Erythroblast (primary cell): ENCODE results near the gene TBC1D24.

Source experiments
- DNase-seq, 2 experiments: peaks; one replicate each; lab custom pipeline; 2025; lab: John Stamatoyannopoulos, UW
- GATA1 ChIP-seq: IDR thresholded peaks from 2 replicates; pipeline ENCODE4 v1.6.1; 2011; ENCODE audit warnings: low read depth, mild to moderate bottlenecking, control low read depth, low read length, moderate library complexity
- POLR2A ChIP-seq: IDR thresholded peaks from 2 replicates; pipeline ENCODE4 v1.6.1; 2011; ENCODE audit warnings: mild to moderate bottlenecking, low read length

The TBC1D24 gene

DNA sequence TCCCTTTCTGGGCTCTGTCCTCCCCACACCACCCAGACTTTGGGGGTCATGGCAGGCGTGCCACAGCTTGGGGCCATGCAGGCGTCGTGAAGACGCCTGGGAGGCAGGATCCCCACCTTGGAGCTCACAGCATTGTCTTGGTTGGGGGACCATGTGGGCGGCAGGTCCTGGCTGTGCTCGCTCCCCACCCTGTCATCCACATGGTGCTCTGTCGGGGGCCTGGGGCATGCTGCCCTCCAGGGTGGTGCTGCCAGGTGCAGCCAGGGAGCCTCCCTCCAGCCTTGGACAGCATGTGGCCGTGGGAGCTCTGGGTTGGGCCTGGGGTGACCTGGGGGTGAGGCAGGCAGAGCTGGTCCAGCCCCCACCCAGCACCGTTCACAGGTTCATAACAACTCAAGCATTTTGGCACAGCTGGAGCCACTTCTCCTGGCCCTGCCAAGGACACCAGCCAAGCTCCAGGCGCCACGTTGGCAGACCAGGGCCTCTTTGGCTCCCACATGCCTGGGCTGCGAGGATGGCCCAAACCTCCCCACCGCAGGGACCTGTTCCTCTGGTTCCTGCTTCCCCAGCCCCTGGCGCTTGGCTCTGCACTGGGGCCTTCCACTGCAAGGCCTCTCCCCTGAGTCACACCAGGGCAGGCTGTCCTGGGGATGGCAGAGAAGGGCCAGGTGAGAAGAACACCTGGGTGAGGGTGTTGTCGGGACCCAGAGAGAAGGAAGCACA, 23.8 kb downstream of the TBC1D24 start:
- DNase-seq, result no peak
- no peak for TF ChIP-seq POLR2A
- TF ChIP-seq GATA1, result no peak

DNA sequence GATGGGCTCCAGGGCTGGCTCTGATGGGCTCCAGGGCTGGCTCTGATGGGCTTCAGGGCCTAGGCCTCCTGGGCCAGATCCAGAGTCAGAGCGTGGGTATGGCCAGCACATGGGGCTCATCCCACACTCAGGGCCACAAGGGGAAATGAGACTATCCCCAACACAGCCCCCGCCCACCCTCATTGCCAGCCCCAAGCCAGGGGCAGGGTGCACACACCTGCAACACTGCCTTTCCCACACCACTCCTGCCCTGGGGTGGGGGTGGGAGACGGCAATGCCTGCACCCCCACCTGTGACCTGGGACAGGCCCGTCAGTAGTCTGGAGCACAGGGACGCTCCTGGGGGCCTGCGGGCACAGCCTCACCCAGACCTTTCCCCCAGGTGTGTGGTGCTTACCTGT, 24.5 kb downstream of the TBC1D24 start:
- TF ChIP-seq GATA1 (no peak), POLR2A (no peak)
- no peak for DNase-seq

DNA sequence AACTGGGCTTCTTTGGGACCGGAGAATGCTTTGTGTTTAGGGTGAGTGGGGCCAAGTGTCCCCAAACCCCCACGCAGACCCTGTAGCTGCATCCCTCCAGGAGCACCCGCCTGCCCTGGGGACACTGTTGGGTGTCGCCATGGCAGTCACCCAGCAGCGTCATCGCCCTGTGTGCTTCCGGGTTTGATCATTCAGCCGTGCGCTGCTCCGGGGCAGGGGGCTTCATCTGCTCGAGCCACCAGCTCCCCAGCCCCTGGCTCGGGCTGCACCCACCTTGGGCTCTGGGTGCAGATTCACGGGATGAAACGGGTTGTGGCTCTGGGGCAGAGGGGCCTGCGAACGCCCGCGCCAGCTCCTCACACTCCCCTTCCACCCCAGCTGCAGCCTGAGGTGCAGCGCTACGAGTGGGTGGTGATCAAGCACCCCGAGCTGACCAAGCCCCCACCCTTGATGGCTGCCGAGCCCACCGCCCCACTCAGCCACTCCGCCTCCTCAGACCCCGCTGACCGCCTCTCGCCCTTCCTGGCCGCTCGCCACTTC, 25.0 kb downstream of the TBC1D24 start:
- no peak for DNase-seq
- TF ChIP-seq GATA1 (no peak), POLR2A (no peak)

DNA sequence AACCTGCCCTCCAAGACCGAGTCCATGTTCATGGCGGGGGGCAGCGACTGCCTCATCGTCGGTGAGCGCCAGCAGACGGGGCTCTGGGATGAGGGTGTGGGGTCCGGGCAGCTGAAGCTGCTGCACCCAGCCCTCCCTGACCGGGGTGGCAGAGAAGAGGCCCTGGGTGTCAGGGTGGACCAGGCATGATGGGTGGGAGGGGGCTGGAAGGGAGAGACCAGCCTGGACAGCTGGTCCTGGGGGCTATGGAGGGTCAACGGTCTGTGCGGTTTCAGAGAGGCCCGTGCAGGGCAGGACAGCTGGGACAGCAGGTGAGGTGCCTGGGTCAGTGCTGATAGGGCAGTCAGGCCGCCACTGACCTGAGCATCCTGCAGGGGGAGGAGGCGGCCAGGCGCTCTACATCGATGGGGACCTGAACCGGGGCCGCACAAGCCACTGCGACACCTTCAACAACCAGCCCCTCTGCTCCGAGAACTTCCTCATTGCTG, 25.5 kb downstream of the TBC1D24 start:
- no peak for TF ChIP-seq POLR2A
- TF ChIP-seq GATA1, result no peak
- DNase-seq, result no peak

DNA sequence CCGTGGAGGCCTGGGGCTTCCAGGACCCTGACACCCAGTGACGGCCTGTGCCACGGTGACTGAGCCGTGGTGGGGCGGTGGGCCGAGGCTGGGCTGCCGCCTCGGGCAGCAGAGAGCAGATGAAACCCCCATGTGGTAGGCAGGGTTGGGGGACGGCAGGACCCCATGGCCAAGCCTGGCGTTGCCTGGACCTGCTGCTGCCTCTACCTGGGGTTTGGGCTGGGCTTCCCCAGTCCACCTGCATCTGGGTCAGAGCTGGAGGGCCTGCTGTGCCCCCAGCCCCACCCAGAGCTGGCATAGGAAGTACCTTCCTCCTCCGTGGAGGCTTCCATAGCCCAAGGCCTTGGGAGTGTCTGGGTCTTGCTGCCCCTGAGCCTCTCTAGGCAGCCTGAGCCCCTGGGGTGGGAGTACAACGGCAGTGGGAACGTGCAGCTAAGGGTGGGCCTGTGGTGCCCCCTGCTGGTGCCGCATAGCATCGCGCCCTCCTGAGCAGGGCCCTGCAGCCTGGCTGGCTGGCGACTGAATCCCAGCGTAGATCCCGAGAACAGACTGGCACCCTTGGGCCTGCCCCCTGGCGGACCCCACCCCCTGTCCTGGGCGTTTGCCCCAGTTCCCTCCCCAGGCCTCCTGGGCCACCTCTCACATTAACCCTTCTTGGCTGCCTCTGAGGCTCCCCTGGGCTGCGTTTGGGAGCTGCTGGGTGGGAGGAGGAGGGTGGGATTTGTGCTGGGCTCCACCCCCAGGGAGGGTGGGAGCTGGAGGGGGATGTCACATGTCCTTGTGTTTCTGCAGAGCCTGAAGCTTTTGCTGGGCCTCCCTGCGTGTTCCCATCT, 26.2 kb downstream of the TBC1D24 start:
- DNase-seq, result peak; percentile 82 to 91
- TF ChIP-seq GATA1 (no peak), POLR2A (no peak)

DNA sequence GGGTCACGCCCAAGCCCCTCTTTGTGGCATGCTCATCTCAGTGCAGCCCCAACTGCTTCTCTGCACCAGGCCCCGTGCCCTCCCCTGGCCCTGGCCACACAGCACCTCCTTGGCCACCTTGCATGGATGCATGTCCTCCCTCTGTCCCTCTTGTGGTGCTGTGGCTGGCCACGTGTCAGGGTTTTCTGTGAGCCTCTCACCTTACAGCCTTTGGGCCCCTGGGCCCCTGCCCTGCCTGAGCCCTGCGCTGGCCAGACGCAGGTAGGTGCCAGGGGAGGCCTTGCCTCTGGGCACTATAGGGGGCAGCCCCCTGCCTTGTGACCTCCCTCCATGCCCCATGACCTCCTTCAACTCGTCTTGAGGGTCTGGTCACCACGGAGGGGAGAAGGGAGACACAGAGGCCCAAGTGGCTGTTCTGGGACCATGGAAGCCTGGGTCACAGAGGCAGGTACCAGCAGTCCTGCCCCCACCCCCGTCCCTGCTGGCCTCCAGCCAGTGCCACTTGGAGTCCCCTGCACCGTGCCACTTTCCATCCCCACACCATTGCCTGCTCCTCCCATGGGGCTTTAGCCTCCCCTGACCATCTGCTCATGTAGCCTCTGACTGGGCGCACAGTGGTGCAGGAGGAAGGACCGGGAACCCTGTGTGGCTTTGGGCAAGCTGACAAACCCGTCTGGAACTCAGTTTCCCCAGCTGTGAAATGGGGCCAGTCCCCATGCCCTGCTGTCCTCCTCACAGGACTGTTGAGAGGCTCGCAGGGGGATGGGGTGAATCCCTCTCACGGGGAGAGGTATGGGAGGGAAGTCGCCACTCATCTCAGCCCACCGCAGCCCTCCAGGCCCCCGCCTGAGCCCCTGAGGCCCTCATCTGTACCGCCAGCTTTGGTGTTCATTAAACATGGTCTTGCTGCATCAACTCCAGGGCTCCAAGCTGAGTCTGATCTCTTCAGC, 27.3 kb downstream of the TBC1D24 start:
- TF ChIP-seq POLR2A (no peak), GATA1 (no peak)
- no peak for DNase-seq

DNA sequence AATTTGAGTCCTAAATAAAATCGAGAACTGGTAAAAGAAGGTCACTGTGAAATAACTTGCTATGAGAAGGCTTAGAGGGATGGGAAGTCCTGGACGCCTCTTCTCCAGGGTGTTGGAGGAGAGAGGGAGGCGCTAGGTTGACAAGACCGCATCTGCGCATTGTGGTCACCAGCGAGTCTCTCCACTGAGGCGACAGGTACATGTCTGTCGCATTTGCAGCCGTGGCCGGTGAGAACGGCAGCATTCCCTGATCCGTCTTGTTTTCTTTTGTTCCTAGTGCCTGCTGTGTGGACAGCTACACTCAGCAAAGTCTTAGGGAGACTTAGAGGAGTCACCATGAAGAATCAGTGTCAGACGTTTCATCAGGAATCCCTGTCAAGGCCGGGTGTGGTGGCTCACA, 30.8 kb downstream of the TBC1D24 start:
- no peak for TF ChIP-seq POLR2A
- TF ChIP-seq GATA1, result no peak
- no peak for DNase-seq

DNA sequence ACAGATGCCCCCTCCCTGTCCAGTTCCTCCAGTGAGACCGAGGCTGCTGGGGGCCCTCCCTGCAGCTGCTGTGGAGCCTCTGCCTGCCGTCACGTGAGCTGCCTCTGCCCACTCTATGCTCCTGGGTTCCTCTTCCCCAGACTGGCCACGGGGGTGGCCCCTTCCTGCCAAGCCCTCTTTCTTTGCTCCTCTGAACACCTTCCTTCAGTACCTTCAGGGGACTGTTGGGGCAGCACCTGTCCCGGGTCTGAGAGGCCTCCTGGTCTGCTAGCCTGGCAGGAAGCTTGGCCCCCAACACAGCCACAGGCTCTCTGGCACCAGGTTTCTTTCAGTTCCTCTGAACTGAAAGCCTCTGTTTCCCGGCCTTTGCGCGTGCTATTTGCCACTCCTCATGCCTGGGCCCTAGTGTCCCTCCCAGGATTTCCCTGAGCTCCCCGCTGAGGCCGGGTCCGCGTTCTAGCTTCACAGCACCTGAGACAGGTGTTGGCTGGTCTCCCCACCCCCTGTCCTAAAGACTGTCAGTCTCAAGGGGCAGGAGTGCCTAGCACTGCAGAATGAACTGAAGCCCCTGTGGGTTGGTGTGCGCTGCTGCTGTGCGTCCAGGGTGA, 32.2 kb downstream of the TBC1D24 start:
- TF ChIP-seq POLR2A (no peak), GATA1 (no peak)
- DNase-seq, result no peak

DNA sequence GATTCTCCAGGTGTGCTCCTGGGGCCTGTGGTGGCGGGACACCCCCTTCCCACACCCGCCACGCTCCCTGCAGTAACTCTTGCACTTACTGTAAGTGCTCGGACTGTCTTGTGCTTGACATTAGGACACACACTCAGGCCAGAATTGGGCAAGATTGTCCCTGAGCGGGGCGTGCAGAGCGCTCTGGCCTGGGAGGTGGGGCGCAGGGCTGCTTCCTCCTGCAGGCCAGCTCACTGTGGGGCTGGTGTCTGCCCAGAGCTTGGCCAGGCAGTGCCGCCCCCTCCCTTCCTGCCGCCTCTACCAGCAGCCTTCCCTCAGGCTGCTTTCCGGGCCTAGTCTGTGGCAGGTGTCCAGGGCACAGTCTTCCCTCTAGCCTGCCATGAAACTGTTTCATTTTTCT, 32.7 kb downstream of the TBC1D24 start:
- no peak for TF ChIP-seq POLR2A
- no peak for TF ChIP-seq GATA1
- DNase-seq, result no peak

DNA sequence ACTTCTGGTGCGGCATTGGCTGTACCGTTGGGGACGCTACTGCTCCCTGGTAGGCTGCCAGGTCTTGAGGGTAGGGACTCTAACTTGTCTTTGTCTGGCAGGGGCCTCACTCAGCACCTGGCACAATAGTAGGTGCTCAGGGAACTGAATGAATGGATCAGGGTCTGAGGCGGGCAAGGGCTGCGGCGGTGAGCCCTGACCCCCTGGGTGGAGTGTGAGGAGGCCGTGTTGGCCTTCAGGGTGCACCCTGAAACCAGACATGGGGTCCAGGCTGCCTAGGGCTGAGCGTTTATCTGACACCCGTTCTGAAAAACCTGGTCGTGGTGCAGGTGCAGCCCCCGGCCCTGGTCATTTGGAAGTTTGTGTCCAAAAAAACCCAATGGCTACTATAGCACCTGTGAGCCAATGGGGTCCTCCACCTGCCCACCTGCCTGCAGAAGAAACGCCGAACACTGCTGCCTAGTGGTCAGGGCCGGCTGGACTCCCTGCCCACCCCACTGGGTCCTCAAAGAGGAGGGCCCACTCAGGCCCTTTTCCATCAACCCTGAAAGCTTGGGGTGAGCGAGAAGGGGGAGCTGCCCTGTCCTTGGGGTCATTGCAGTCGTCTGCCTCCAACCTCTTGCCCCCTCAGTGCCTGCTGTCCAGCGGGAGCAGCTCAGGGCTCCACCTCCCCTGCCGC, 33.9 kb downstream of the TBC1D24 start:
- TF ChIP-seq GATA1, result no peak
- TF ChIP-seq POLR2A, result no peak
- DNase-seq, result no peak

DNA sequence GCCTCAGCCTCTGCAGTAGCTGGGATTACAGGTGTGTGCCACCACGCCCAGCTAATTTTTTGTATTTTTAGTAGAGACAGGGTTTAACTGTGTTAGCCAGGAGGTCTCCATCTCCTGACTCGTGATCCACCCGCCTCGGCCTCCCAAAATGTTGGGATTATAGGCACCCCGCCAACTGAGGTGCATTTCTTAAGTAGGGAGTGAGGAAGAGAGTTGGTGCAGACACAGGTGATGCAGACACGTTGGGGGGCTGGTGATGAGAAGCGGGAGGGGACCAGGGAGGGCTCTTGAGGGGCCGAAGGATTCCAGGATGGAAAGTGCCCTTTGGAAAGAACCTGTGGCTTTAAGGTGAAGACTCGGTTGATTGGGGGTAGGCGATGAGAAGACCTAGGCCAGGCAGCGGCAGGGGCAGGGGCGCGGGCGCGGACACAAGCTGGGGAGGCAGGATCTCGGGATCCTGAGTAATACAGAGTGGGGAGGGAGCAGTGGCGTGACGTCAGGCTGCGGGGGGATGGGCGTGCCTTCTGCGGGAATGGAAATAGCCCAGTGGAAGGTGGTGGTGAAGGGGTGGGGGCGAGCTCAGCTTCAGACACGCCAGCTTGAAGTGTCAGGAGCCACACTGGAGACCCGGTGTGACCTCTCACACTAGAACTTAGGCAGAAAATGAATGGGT, 36.3 kb downstream of the TBC1D24 start:
- DNase-seq, result peak in 1 of 2 experiments; percentile 49
- TF ChIP-seq GATA1 (no peak), POLR2A (no peak)
